SK-N-SH treated with all-trans-retinoic acid at 6 μM for 48 hours (cell line): ENCODE data around the gene STARD4.

Source experiments
- ZFP3 ChIP-seq: fragments of 250-450 bp; sonication (Bioruptor Pico); IDR thresholded peaks from 2 replicates; pipeline ENCODE4 v1.5.0; 2020; ENCODE audit warnings: mild to moderate bottlenecking, moderate library complexity
- ZNF8 ChIP-seq: fragments of 450-650 bp; formaldehyde crosslinking; IDR thresholded peaks from 2 replicates; pipeline ENCODE4 v1.5.0; 2020; ENCODE audit warnings: mild to moderate bottlenecking, moderate library complexity
- TF ChIP-seq, protein P1 (sequence below): fragments of 250-450 bp; sonication (Bioruptor Pico); IDR thresholded peaks from 2 replicates; pipeline ENCODE4 v1.8.0; 2020; ENCODE audit warnings: mild to moderate bottlenecking, moderate library complexity, borderline replicate concordance
- TF ChIP-seq, protein P2 (sequence below): fragments of 250-450 bp; sonication (Bioruptor Pico); IDR thresholded peaks from 2 replicates; pipeline ENCODE4 v1.5.1; 2021; ENCODE audit warnings: mild to moderate bottlenecking, moderate library complexity

DNA sequence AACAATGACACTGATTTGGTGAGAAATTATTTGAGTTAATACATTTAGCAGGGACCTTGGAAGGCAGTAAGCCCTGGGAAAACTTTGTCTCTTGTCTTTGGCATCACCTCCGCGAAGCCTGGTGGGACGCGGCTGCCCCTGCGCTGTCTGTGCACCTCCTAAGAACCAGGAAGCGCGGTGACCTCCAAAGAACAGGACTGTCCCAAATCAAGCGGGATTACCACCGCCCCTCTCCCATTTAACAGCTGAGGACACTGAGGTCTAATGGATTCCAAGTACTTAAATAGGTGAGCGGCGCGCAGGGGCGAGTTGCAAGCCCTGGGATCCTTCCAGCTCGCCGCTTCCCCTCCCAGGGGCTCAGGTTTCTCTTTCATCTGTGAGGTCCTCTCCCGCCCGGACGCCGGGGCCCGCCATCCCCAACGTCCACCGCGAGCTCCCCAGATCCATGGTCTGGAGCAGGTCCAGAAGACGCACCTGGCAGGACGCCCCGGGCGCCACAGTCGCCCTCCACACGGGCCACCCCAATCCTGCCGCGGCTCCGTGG lies 432 bp downstream of the STARD4 start:
- TF ChIP-seq, protein P1, sequence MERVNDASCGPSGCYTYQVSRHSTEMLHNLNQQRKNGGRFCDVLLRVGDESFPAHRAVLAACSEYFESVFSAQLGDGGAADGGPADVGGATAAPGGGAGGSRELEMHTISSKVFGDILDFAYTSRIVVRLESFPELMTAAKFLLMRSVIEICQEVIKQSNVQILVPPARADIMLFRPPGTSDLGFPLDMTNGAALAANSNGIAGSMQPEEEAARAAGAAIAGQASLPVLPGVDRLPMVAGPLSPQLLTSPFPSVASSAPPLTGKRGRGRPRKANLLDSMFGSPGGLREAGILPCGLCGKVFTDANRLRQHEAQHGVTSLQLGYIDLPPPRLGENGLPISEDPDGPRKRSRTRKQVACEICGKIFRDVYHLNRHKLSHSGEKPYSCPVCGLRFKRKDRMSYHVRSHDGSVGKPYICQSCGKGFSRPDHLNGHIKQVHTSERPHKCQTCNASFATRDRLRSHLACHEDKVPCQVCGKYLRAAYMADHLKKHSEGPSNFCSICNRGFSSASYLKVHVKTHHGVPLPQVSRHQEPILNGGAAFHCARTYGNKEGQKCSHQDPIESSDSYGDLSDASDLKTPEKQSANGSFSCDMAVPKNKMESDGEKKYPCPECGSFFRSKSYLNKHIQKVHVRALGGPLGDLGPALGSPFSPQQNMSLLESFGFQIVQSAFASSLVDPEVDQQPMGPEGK (CRISPR knock-in tag): no peak
- TF ChIP-seq ZNF8 (CRISPR knock-in tag) (no peak), ZFP3 (CRISPR knock-in tag) (no peak)
- TF ChIP-seq, protein P2, sequence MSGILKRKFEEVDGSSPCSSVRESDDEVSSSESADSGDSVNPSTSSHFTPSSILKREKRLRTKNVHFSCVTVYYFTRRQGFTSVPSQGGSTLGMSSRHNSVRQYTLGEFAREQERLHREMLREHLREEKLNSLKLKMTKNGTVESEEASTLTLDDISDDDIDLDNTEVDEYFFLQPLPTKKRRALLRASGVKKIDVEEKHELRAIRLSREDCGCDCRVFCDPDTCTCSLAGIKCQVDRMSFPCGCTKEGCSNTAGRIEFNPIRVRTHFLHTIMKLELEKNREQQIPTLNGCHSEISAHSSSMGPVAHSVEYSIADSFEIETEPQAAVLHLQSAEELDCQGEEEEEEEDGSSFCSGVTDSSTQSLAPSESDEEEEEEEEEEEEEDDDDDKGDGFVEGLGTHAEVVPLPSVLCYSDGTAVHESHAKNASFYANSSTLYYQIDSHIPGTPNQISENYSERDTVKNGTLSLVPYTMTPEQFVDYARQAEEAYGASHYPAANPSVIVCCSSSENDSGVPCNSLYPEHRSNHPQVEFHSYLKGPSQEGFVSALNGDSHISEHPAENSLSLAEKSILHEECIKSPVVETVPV (CRISPR knock-in tag): no peak
